ENCODE results near the gene NTNG1. TPM values are rescaled to one million over a fixed set of nuclear protein-coding genes. Genes with fewer than 3 reads are reported as not detected.

NTNG1 gene
- total RNA-seq, 1 donor from 2014 or later = not detected

DNA sequence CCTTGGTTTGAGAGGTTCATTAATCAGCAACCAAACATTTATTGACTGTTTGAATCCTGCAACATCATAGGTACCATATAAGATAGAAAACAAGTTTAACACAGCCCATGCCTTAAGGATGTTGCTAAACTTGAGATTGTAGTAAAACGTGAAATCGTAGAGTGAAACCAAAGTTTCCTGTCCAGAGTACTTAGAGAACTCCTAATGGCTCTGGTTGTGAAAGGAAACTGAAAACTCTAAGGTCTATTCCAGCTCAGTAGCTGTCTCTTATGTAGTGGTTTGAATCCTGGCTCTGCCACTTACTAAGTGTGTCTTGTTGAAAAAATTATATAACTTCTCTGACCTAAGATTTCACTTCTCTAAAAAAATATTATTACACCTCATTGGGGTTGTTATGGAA lies 310.9 kb downstream of the NTNG1 start:
- TF ChIP-seq, protein P1, sequence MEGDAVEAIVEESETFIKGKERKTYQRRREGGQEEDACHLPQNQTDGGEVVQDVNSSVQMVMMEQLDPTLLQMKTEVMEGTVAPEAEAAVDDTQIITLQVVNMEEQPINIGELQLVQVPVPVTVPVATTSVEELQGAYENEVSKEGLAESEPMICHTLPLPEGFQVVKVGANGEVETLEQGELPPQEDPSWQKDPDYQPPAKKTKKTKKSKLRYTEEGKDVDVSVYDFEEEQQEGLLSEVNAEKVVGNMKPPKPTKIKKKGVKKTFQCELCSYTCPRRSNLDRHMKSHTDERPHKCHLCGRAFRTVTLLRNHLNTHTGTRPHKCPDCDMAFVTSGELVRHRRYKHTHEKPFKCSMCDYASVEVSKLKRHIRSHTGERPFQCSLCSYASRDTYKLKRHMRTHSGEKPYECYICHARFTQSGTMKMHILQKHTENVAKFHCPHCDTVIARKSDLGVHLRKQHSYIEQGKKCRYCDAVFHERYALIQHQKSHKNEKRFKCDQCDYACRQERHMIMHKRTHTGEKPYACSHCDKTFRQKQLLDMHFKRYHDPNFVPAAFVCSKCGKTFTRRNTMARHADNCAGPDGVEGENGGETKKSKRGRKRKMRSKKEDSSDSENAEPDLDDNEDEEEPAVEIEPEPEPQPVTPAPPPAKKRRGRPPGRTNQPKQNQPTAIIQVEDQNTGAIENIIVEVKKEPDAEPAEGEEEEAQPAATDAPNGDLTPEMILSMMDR (IDR thresholded peaks at IDR 0.05) = no peak
- Mint-ChIP-seq H3K27ac (ENCODE audit: unreplicated experiment) (no peak overlapping the region), H3K4me3 (ENCODE audit: unreplicated experiment) (no peak overlapping the region), H3K4me1 (ENCODE audit: low read depth) (no peaks in the 10 kb centered on the region), H3K27me3 (ENCODE audit: low read depth) (no peaks in the 10 kb centered on the region), H3K36me3 (ENCODE audit: low read depth) (no peaks in the 10 kb centered on the region), H3K9me3 (ENCODE audit: low read depth) (no peaks in the 10 kb centered on the region)
- no peak for DNase-seq (ENCODE audit: low spot score)

DNA sequence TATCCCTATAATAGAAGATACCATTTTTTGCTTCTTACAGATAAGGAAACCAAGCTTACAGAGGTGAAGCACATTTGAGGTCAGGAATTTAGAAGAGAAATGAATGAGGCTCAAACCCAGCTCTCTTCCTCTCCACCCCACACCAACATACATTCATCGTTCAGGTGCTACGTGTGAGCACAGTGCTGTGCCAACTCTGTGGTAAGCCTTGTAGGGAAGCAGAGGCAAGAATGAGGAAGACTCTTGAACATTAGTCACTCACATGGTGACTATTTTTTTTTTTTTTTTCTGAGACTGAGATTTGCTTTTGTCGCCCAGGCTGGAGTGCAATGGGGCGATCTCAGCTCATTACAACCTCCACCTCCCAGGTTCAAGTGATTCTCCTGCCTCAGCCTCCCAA lies 314.0 kb downstream of the NTNG1 start:
- Mint-ChIP-seq H3K9me3 (ENCODE audit: low read depth) (no peaks in the 10 kb centered on the region), H3K27ac (ENCODE audit: unreplicated experiment) (no peak overlapping the region), H3K4me3 (ENCODE audit: unreplicated experiment) (no peak overlapping the region), H3K27me3 (ENCODE audit: low read depth) (peaks cover 2% of the 10 kb centered on the region), H3K36me3 (ENCODE audit: low read depth) (no peaks in the 10 kb centered on the region), H3K4me1 (ENCODE audit: low read depth) (no peaks in the 10 kb centered on the region)
- TF ChIP-seq, protein P1 (IDR thresholded peaks at IDR 0.05) = no peak
- DNase-seq (ENCODE audit: low spot score) = no peak

DNA sequence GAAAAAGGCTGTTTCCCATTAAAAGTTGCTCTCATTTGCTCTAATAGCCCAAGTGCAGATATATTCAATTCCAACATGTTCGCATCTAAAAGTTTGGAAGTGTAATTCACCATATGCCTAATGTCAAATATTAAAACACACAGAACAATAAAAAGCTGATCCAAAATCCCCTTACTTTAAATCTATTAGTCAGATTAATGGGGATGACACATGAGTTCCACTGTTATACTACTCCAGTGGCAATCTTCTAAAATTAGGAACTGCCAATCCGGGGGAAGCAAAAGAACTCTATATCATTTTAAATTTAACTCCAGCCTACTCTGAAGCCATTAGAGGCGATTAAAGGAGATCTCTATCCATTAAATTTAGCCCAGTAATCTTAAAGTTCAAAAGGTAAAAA lies 317.1 kb downstream of the NTNG1 start:
- H3K4me1 Mint-ChIP-seq (ENCODE audit: low read depth) = no peaks in the 10 kb centered on the region
- TF ChIP-seq, protein P1 (IDR thresholded peaks at IDR 0.05) = no peak
- peaks cover 5% of the 10 kb centered on the region for H3K27me3 Mint-ChIP-seq (ENCODE audit: low read depth)

DNA sequence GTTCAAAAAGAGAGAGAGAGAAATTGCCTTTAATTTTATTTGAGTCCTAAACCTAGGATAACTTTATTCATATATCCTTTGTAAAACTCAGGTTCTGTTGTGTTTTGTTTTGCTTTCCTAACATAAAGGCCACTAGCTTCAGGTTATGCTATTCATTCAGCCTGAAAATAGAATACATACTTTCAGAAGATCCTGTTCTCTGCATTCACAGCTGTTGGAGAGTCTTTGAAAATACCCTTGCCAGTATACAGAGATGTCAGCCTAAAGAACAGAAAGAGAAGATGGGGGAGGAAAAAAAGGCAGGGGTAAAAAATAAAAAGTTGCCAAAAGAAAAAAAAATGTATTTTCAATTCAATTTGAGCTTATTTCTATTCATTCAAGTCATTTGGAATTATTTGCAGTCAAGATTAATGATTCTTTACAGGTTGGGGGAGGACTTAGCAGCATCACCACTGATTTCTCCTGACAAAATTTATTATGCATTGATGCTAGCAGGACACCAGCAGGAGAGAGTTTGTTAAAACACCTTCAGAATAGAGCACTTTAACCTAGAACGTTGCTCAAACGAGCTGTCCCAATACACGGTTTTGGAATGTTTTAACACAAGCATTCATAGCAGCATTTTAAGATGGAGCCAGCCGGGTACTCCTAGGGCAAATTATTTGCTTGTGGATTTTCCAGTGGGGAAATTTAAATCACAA lies 318.5 kb downstream of the NTNG1 start:
- H3K36me3 Mint-ChIP-seq (ENCODE audit: low read depth) = no peaks in the 10 kb centered on the region
- peaks cover 5% of the 10 kb centered on the region for H3K27me3 Mint-ChIP-seq (ENCODE audit: low read depth)
- H3K27ac Mint-ChIP-seq (ENCODE audit: unreplicated experiment) = no peak overlapping the region
- no peak for DNase-seq (ENCODE audit: low spot score)
- no peak overlapping the region for H3K4me3 Mint-ChIP-seq (ENCODE audit: unreplicated experiment)
- no peaks in the 10 kb centered on the region for H3K4me1 Mint-ChIP-seq (ENCODE audit: low read depth)
- H3K9me3 Mint-ChIP-seq (ENCODE audit: low read depth) = no peaks in the 10 kb centered on the region
- TF ChIP-seq, protein P1 (IDR thresholded peaks at IDR 0.05) = no peak

More for the DNA sequence above, 317.1 kb downstream of the NTNG1 start:
- DNase-seq (ENCODE audit: low spot score) = no peak
- no peaks in the 10 kb centered on the region for H3K9me3 Mint-ChIP-seq (ENCODE audit: low read depth)
- no peak overlapping the region for H3K27ac Mint-ChIP-seq (ENCODE audit: unreplicated experiment)
- no peak overlapping the region for H3K4me3 Mint-ChIP-seq (ENCODE audit: unreplicated experiment)
- H3K36me3 Mint-ChIP-seq (ENCODE audit: low read depth) = no peaks in the 10 kb centered on the region

DNA sequence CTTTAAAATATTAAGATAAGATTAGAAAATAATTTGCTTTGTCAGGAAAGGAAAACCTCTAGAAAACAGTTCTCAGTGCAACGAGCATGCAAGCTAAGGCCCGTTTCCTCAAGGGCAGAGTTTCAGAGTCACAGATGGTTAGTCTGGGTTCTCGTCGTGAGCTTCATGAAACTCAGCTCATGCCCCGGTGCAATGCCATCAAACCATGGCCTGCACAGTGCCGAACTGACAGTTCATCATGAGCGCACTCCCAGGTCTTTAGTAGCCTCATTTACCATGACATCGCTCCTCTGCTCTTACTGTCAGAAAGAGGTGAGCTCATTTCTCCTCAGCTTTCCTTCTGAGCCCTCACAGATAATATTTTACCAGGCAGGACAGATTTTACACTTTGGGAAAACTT lies 319.2 kb downstream of the NTNG1 start:
- Mint-ChIP-seq H3K27ac (ENCODE audit: unreplicated experiment) (no peak overlapping the region), H3K4me1 (ENCODE audit: low read depth) (no peaks in the 10 kb centered on the region), H3K27me3 (ENCODE audit: low read depth) (peaks cover 5% of the 10 kb centered on the region), H3K4me3 (ENCODE audit: unreplicated experiment) (no peak overlapping the region), H3K9me3 (ENCODE audit: low read depth) (no peaks in the 10 kb centered on the region), H3K36me3 (ENCODE audit: low read depth) (no peaks in the 10 kb centered on the region)
- no peak for DNase-seq (ENCODE audit: low spot score)
- TF ChIP-seq, protein P1 (IDR thresholded peaks at IDR 0.05) = no peak
